Trophoblast cell (in vitro differentiated cells and primary cell): ENCODE measurements around the gene RAB3B.
"Not testable (repeated sequence)": the region's sequence is repeated elsewhere in the genome, so short reads cannot be mapped to it uniquely, and the experiment has no call there.

Experiments used
- DNase-seq, 2 donors: peaks; one replicate each; pipeline ENCODE4 v3.0.0-alpha.2; 2016
- H2AFZ ChIP-seq: 2 replicates; pipeline ENCODE4 v1.6.1; 2013; ENCODE audit warnings: low read length, moderate library complexity, mild to moderate bottlenecking; ENCODE audit not compliant: insufficient read depth, poor library complexity
- H2AK5ac ChIP-seq: 2 replicates; pipeline ENCODE4 v1.6.1; 2013; ENCODE audit warnings: mild to moderate bottlenecking, low read length
- H2BK120ac ChIP-seq: 2 replicates; pipeline ENCODE4 v1.6.1; 2013; ENCODE audit warnings: low read length, mild to moderate bottlenecking, moderate library complexity; ENCODE audit not compliant: insufficient read depth, poor library complexity
- H2BK12ac ChIP-seq: 2 replicates; pipeline ENCODE4 v1.6.1; 2013; ENCODE audit warnings: mild to moderate bottlenecking, low read length, moderate library complexity
- H2BK5ac ChIP-seq: 2 replicates; pipeline ENCODE4 v1.6.1; 2013; ENCODE audit warnings: low read length, low read depth, moderate library complexity, mild to moderate bottlenecking; ENCODE audit not compliant: poor library complexity
- H3K14ac ChIP-seq: 2 replicates; pipeline ENCODE4 v1.6.1; 2013; ENCODE audit warnings: mild to moderate bottlenecking, low read length
- H3K18ac ChIP-seq: 2 replicates; pipeline ENCODE4 v1.6.1; 2013; ENCODE audit warnings: mild to moderate bottlenecking, low read length
- H3K23ac ChIP-seq: 2 replicates; pipeline ENCODE4 v1.6.1; 2013; ENCODE audit warnings: low read length
- H3K27ac ChIP-seq: 2 replicates; pipeline ENCODE4 v1.5.1; 2013; ENCODE audit warnings: low read depth, mild to moderate bottlenecking, inconsistent platforms, low read length, moderate library complexity
- H3K27me3 ChIP-seq: 2 replicates; pipeline ENCODE4 v1.6.1; 2013; ENCODE audit warnings: inconsistent platforms, mild to moderate bottlenecking, low read length, moderate library complexity; ENCODE audit not compliant: insufficient read depth
- H3K36me3 ChIP-seq, 2 experiments: 1 replicate in 1 of 2; 2 replicates in 1 of 2; pipeline ENCODE4 v1.6.1; 2013; ENCODE audit warnings: low read length in 2 of 2, mild to moderate bottlenecking in 2 of 2, moderate library complexity in 1 of 2; ENCODE audit not compliant: insufficient read depth in 2 of 2, control insufficient read depth in 1 of 2
- H3K4ac ChIP-seq: 2 replicates; pipeline ENCODE4 v1.6.1; 2013; ENCODE audit warnings: low read depth, mild to moderate bottlenecking, low read length, moderate library complexity
- H3K4me1 ChIP-seq, 2 experiments: 1 replicate in 1 of 2; 2 replicates in 1 of 2; pipeline ENCODE4 v1.6.1; 2013; ENCODE audit warnings: low read length in 2 of 2, mild to moderate bottlenecking in 2 of 2, moderate library complexity in 1 of 2; ENCODE audit not compliant: insufficient read depth in 2 of 2, control insufficient read depth in 1 of 2
- H3K4me2 ChIP-seq: 2 replicates; pipeline ENCODE4 v1.6.1; 2013; ENCODE audit warnings: inconsistent platforms, mild to moderate bottlenecking, low read length, moderate library complexity
- H3K4me3 ChIP-seq: 2 replicates; pipeline ENCODE4 v1.5.1; 2013; ENCODE audit warnings: mild to moderate bottlenecking, low read depth, low read length, inconsistent platforms
- H3K79me1 ChIP-seq: one replicate; pipeline ENCODE4 v1.6.1; 2013; ENCODE audit warnings: low read length
- H3K79me2 ChIP-seq: 2 replicates; pipeline ENCODE4 v1.6.1; 2013; ENCODE audit warnings: low read length, mild to moderate bottlenecking; ENCODE audit not compliant: control insufficient read depth, insufficient read depth, poor library complexity
- H3K9ac ChIP-seq: 2 replicates; pipeline ENCODE4 v1.6.1; 2013; ENCODE audit warnings: mild to moderate bottlenecking, low read length
- H3K9me3 ChIP-seq: 2 replicates; pipeline ENCODE4 v1.6.1; 2013; ENCODE audit warnings: low read depth, mild to moderate bottlenecking, control low read depth, inconsistent platforms, low read length; ENCODE audit not compliant: insufficient read depth
- H4K12ac ChIP-seq: 2 replicates; pipeline ENCODE4 v1.6.1; 2013; ENCODE audit warnings: low read depth, mild to moderate bottlenecking, low read length, moderate library complexity
- H4K8ac ChIP-seq: 2 replicates; pipeline ENCODE4 v1.6.1; 2013; ENCODE audit warnings: low read depth, mild to moderate bottlenecking, low read length, moderate library complexity
- H4K91ac ChIP-seq: one replicate; pipeline ENCODE4 v1.6.1; 2013; ENCODE audit warnings: low read depth, mild to moderate bottlenecking, low read length, moderate library complexity
- WGBS: extraction: QIAGEN DNeasy Blood & Tissue Kit; methylation state at CpG from one replicate; pipeline ENCODE4 v1.1.7; 2013; ENCODE audit warnings: missing lambda C conversion rate; ENCODE audit not compliant: insufficient read length, insufficient coverage; ENCODE audit errors: extremely low coverage; 5-methylcytosine and 5-hydroxymethylcytosine counted together

RAB3B gene

GRCh38 chr1:51897699-51898031 lies 92.8 kb downstream of the RAB3B start:
- Histone ChIP-seq H3K79me2 (peaks cover 2% of the 10 kb centered on the region), H2BK120ac (no peak overlapping the region), H2BK12ac (no peak overlapping the region), H4K8ac (no peak overlapping the region), H2AFZ (no peak overlapping the region), H3K4ac (no peak overlapping the region), H3K18ac (no peak overlapping the region), H2AK5ac (no peak overlapping the region), H4K12ac (no peak overlapping the region), H3K36me3 (no peaks in the 10 kb centered on the region), H4K91ac (no peak overlapping the region), H3K9ac (no peak overlapping the region), H2BK5ac (no peak overlapping the region), H3K4me2 (no peak overlapping the region), H3K4me1 (peaks cover 6 to 7% of the 10 kb centered on the region in 2 experiments), H3K27ac (no peak overlapping the region), H3K9me3 (no peaks in the 10 kb centered on the region), H3K27me3 (no peaks in the 10 kb centered on the region), H3K79me1 (peaks cover 4% of the 10 kb centered on the region), H3K14ac (no peak overlapping the region), H3K4me3 (no peak overlapping the region), H3K23ac (no peak overlapping the region)
- DNase-seq: peak; percentile 69 to 95

GRCh38 chr1:51894748-51895147 lies 95.8 kb downstream of the RAB3B start:
- H2AK5ac ChIP-seq, H3K4me1 ChIP-seq, H3K27ac ChIP-seq, H2BK12ac ChIP-seq, H4K8ac ChIP-seq, H3K4me2 ChIP-seq, H3K23ac ChIP-seq, H3K18ac ChIP-seq, H3K27me3 ChIP-seq, H2BK5ac ChIP-seq, DNase-seq, H2BK120ac ChIP-seq, H3K36me3 ChIP-seq, H3K79me1 ChIP-seq, H4K12ac ChIP-seq, H3K9ac ChIP-seq, H2AFZ ChIP-seq, H3K79me2 ChIP-seq, H3K14ac ChIP-seq, H3K4me3 ChIP-seq, H3K9me3 ChIP-seq, H3K4ac ChIP-seq, H4K91ac ChIP-seq: not testable (repeated sequence)
- WGBS: no CpG with 5 or more reads among the region's 2 CpGs

DNA sequence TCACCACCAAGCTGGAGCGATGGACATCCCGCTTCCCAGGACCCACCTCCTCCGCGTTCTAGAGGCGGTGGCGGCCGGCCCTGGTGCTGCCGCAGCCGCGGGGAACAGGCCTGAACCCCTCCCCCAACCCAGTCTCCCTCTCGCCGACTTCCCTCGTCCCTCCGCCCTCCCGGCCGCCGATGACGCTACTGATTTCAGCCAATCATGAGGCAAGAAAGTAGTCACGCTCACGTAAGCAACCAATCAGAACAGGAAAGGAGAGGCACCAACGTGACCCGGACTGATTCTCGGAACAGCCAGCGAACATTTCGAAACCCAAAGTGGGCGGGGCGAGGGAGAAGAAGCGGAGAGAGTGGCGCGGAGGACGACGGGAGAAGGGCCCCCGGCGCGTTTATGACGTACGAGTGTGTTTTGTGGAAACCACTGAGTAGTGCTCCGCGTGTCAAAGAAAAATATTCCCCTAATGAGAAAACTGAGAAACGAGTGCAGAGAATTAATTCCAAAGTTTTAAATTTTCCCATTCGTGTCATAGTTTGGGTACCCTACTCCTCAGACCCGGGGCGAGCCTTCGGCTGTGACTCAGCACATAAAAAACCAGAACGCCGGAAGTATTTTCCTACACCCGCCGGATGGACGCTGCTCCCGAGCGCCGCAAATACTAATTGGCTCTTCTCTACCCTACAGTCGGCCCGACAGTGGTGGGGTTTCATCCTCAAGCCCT lies 111.7 kb downstream of the RAB3B start, which contains the start of gene NRDC:
NRDC (minus strand) TSS at position 112 of the 721 bp plus-strand sequence. CDS start 112 bp downstream, outside the sequence.
- Histone ChIP-seq H3K4ac (peak within 1 kb of the TSS; percentile 73), H3K27me3 (no peaks in the 10 kb centered on the region), H3K18ac (peak within 1 kb of the TSS; percentile 91), H3K4me1 (peaks cover 0 to 7% of the 10 kb centered on the region in 2 experiments), H2AFZ (peak within 1 kb of the TSS; percentile 92), H2AK5ac (peak within 1 kb of the TSS; percentile 47), H3K4me2 (peak within 1 kb of the TSS; percentile 88), H3K79me2 (peaks cover 15% of the 10 kb centered on the region), H3K9ac (peak within 1 kb of the TSS; percentile 88), H3K36me3 (peaks cover 2 to 5% of the 10 kb centered on the region in 2 experiments), H4K91ac (peak within 1 kb of the TSS; percentile 93), H3K14ac (peak within 1 kb of the TSS; percentile 83), H4K12ac (peak within 1 kb of the TSS; percentile 84), H4K8ac (peak within 1 kb of the TSS; percentile 95), H3K23ac (no peak within 1 kb of the TSS), H3K9me3 (peaks cover 1% of the 10 kb centered on the region), H2BK120ac (peak within 1 kb of the TSS; percentile 69), H3K4me3 (peak within 1 kb of the TSS; percentile 81), H2BK12ac (no peak within 1 kb of the TSS), H3K79me1 (peaks cover 10% of the 10 kb centered on the region), H2BK5ac (peak within 1 kb of the TSS; percentile 85), H3K27ac (peak within 1 kb of the TSS; percentile 88)
- DNase-seq: peak; percentile 100
- no CpG with 5 or more reads among the region's 54 CpGs for WGBS

DNA sequence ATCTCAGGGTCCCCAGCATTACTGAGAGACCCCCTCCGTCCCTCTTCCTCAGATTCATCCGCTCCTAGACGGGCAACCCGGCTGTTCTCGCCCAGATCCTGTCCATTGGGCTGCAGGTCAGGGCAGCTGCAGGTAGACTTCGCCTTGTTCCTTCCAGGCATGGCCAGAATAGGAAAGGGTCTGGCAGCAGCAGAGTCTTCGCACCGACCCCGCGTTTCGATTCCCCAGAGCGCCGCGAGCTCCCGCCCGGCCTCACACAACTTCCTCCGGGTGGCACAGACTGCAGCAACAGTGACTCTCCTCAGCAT lies 112.2 kb downstream of the RAB3B start:
- peak overlapping the region; percentile 92 for H2AFZ ChIP-seq
- H3K36me3 ChIP-seq: peaks cover 4 to 5% of the 10 kb centered on the region in 2 experiments
- peak overlapping the region; percentile 83 for H3K14ac ChIP-seq
- peaks cover 0 to 7% of the 10 kb centered on the region in 2 experiments for H3K4me1 ChIP-seq
- H4K91ac ChIP-seq: peak overlapping the region; percentile 84
- H3K9ac ChIP-seq: peak overlapping the region; percentile 88
- no peak for DNase-seq
- H3K4ac ChIP-seq: peak overlapping the region; percentile 73
- H3K4me3 ChIP-seq: peak overlapping the region; percentile 81
- H3K4me2 ChIP-seq: peak overlapping the region; percentile 88
- peak overlapping the region; percentile 47 for H2AK5ac ChIP-seq
- H3K79me2 ChIP-seq: peaks cover 15% of the 10 kb centered on the region
- peak overlapping the region; percentile 69 for H2BK120ac ChIP-seq
- H4K12ac ChIP-seq: peak overlapping the region; percentile 84
- H2BK5ac ChIP-seq: peak overlapping the region; percentile 85
- WGBS: no CpG with 5 or more reads among the region's 17 CpGs
- no peaks in the 10 kb centered on the region for H3K27me3 ChIP-seq
- H2BK12ac ChIP-seq: no peak overlapping the region
- peak overlapping the region; percentile 88 for H3K27ac ChIP-seq
- H4K8ac ChIP-seq: peak overlapping the region; percentile 86
- no peak overlapping the region for H3K23ac ChIP-seq
- peaks cover 10% of the 10 kb centered on the region for H3K79me1 ChIP-seq
- peaks cover 1% of the 10 kb centered on the region for H3K9me3 ChIP-seq
- H3K18ac ChIP-seq: peak overlapping the region; percentile 91
